Fibroblast of skin of scalp (primary cell): ENCODE measurements around the gene BSG. TPM values are rescaled to one million over a fixed set of nuclear protein-coding genes. Genes with fewer than 3 reads are reported as not detected.

Experiments
- DNase-seq: peaks from one replicate; pipeline ENCODE4 v3.0.0-alpha.2; 2013
- polyA plus RNA-seq, 2 experiments: library from polyadenylated mRNA; unstranded; fragments of 120-200 nt; gene quantifications; one replicate each; pipeline ENCODE4 v1.2.1, GENCODE V29; 2013; ENCODE audit not compliant: insufficient read length in 2 of 2

BSG gene
- polyA plus RNA-seq (2013, experiment 1 of 2; ENCODE audit: insufficient read length) = 629 TPM
- polyA plus RNA-seq (2013, experiment 2 of 2; ENCODE audit: insufficient read length) = 532 TPM

- peak; percentile 98 for DNase-seq
Observed at GRCh38 chr19:572140-572742, at the start of gene BSG. Gene BSG, plus strand, starts transcription at chr19:572596. Its CDS starts 39 bp downstream, at chr19:572635.

- DNase-seq = no peak
Observed at GRCh38 chr19:522726-523125, 49.7 kb upstream of the BSG start.

- peak; percentile 69 for DNase-seq
Observed at GRCh38 chr19:524062-524674, 48.2 kb upstream of the BSG start.

DNA sequence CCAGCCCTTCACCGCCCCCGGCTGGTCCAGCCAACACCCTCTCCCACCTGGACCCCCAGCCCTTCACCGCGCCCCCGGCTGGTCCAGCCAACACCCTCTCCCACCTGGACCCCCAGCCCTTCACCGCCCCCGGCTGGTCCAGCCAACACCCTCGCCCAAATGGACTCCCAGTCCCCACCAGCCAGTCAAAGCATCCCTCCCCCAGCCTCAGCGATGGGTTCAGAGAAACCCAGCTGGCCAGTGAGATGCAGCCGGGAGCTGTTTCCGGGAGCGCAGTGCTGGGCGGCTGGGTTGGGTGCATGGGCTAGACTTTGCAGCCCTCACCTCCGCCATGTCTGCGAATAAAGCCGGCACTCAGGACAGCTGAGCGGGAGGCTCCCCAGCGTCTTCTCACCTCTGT is 47.4 kb upstream of the BSG start:
- no peak for DNase-seq

DNA sequence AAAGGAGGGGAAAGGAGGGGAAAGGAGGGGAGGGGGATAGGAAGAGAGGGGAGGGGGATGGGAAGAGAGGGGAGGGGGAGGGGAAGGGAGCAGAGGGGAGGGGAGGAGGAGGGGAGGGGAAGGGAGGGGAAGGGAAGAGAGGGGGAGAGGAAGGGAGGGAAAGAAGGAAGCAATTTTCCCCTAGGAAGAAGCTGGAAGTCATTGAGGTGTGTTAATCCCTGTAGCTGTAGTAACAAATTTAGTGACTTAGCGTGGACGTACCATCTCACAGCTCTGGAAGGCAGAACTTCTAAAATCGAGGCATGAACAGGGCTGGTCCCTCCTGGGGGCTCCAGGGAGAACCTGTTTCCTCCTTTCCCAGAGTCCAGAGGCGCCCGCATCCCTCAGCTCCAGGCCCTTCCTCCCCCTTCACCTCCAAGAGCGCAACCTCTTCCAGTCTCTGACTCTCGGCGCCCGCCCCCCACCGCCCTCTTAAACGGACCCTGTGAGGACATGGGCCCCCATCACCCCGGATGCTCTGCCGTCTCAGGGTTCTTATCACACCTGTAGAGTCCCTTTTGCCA is 46.5 kb upstream of the BSG start:
- no peak for DNase-seq

GRCh38 chr19:530134-531008 is 42.0 kb upstream of the BSG start:
- no peak for DNase-seq

DNA sequence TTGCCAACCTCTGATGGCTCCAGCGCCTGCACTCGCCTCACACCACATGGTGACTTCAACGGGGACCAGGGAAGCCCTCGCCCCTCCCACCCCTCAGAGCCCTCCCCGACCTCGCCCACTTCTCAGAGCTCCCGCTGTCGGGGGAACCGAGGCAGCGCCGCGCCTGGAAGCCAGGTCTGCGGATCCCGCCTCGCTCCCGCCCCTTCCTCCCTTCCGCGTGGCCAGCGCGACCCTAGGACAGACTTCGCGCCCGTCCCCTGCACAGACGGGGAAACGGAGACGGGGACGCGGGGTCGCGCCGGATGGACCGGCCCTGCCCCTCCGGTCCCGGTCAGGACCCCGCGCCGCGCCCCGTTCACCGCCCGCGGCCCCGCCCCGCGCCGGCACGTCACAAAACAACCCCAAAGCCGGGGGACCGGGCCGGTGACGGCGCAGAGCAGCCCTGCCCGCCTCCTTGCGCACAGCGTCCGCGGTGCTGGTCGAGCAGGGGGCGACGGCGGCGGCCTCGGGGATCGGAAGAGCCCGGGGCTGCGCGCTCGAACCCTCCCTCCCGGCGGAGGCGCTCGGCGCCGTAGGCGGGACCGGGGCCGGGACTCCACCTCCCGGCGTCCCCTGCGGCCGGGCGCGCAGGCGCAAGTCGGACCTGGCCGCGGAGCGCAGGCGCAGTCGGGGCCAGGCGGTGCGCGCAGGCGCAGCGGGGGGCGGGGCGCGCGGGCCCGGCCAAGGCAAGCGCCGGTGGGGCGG is 41.2 kb upstream of the BSG start:
- peak; percentile 88 for DNase-seq

- no peak for DNase-seq
Observed at GRCh38 chr19:531753-532560, 40.4 kb upstream of the BSG start, which contains the start of gene CDC34. Gene CDC34, plus strand, starts transcription at chr19:531760. Its CDS starts 172 bp downstream, at chr19:531932.

DNA sequence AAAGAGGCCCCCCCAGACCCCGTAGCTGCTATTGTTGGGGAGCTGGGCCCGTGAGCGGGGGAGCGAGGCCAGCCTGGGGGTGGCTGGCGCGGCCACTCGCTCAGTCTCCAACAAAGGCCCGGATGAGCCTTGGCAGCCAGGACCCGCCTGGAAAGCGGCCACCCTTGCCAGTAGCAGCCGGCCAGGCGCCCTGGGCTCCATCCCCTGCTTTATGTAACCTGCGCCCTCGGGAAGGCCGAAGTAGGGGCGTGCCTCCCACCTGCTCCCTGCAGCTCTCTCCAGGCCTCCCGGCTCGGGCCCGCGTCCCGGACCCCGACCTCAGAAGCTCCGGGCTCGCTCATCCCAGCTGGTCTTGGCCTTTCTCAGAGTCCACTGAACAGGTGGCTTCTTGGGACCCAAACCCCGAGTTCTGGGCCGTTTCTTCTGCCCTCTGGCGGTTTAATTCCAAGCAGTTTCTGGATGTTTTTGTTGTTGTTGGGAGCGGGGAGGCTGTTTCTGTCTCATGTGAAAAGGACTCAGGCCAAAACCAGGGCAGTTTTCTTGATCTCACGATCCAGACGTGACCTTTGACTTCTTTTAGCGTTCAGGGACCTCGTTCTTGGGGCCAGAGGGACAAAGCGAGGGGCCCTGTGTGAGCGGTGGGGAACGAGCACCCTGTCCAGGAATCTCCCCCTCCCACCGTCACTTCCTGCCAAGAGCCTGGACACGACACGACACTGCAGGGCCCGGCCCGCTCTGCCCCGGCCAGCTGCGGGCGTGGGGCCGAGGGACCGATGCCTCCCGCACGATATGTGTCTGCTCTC is 39.6 kb upstream of the BSG start:
- peak; percentile 60 for DNase-seq

DNA sequence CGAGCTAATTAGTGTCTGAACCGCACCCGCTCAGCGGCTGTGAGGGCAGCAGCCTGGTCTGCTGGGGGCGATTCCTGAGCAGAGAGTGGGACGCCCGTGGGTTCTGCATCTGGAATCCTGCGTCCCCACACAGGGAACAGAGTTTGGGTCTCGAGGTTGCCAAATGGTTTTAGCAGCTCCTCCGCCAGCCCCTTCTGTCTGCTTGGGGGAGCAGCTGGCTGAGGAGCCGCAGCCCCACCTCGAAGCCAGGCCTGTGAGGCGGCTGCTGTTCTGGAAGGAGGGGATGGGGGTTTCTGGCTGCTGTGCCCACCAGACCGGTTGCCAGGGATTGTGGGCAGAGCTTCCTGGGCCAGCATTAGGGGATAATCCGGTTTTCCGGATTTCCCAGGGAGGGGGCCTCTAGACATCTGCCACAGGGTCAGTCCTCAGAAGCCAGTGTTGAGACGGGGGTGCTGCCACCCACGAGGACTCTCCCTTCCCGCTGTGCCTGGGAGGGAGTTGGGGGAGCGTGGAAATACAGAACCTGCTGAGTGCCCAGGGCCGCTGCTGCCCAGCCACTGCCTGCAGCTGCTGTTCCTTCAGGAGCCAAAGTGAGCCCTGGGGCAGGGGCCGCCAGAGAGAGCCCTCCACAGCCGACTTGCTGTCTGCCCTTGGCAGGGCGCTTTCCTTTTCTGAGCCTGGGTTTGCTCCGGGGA is 38.9 kb upstream of the BSG start:
- DNase-seq = no peak

DNA sequence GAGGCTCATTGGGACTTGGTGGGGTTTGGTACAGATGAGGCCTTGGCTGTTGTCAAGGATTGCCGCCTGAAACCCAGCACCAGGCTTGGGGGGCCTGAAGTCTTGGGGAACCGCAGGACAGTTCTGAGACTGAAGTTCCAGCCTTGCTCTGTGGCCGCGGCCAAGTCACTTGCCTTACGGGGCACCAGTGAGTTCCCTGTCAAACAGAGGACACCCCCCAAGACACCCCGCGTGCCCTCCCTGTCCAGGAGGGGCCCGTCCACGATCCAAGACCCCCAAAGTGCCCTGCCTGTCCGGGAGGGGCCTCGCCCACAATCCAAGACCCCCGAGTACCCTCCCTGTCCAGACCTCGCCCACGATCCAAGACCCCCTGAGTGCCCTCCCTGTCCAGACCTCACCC is 38.3 kb upstream of the BSG start:
- DNase-seq = no peak

DNA sequence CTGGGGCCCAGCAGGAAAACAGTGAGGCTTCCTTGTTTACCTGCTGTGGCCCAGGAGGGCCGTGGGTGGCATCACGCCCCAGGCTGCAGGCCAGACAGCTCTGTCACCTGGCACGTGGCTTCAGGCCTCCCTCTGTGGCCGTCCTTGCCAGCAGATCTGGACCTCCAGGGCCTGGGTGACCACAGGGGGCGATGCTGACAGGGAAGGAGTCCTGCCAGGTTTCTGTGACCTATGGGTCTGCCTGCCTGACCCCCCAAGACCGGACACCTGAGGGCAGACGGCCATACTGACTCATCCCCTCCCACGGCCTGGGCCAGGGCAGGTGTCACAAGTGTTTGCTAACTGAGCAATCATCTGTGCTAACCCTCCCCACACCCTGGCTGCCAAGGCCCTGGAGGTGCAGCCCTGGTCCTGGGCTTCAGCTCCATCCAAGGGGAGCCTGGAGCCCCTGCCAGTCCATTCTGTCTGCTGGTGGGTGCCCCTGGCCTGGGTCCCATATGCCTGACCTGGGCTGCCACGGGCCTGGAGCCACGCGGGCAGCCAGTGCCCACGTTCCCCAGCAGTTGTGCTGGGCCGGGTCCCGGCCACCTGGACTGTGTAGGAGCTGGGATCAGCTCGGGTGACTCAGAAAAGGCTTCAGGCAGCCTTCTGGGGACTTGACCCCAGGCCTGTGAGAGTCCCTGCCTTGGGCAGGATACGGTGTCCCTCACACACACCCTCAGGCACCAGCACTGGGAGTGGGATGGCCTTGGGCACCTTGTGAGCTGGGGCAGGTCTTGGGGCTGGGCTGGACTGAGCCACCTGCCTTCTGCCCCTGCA is 37.2 kb upstream of the BSG start:
- DNase-seq = no peak

DNA sequence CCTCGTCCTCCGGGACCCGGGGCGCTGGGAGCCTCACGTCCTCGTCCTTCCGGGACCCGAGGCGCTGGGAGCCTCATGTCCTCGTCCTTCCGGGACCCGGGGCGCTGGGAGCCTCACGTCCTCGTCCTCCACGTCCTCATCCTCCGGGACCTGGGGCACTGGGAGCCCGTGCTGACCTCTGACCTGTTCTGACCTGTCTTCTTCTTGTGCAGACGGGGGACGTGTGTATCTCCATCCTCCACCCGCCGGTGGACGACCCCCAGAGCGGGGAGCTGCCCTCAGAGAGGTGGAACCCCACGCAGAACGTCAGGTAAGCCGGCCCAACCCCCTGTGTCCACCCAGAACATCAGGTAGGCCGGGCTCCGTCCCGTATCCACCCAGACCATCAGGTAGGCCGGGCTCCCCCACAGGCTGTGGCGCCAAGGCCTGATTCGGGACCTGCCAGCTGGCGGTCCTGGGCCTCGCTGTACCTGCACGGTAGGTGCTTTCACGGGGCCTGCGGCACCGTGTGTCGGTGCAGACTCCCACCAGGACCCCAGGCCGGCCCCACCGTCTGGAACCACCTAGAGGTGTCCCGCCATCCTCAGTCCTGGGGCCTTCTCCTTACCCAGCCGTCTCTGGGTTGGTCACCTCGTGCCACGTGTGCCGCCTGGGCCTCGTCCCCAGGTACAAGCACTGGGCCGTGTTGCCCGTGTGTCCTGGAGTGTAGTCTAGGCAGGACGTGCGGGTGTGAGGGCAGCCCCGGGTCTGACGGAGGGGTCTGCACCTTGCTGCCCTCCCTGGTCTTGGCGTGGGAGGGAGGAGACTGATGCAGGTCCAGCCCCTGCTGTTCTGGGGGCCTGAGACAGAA is 36.1 kb upstream of the BSG start:
- no peak for DNase-seq

- DNase-seq = no peak
Observed at GRCh38 chr19:536881-537404, 35.5 kb upstream of the BSG start.

GRCh38 chr19:538641-539428 is 33.6 kb upstream of the BSG start:
- DNase-seq = no peak

DNA sequence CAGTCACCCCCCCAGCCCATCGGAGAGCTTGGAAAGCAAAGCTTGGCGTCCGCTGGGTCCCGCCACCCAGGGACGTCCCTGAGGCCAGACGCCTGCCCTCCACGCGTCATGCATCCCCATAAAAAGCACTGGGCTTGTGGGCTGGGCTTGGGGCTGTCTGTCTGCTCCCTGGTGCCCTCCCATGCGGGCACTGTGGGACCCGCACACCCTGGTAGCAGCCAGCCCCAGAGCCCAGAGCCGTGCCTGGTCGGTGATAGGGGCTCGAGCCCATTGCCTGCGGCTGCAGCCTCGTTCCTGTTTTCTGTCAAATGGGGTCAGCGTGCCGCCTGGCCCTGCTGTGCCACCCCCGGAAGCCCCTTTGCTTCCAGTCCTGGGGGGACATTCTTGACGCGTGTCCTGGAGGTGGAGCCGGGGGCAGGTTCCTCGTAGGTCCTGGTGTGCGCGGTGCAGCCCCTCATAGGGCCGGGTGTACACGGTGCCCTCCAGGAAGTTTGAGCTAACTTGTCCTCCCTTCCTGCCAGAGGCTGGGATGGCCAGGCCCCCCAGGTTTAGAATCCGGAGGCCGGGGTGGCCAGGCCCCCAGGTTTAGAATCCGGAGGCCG is 32.9 kb upstream of the BSG start:
- DNase-seq = no peak
